ENCODE measurements around the gene CD59. TPM values are rescaled to one million over a fixed set of nuclear protein-coding genes. Genes with fewer than 3 reads are reported as not detected.
A peak's percentile ranks its signal among the peaks of the same experiment; 100 is the strongest.

Gene CD59
- total and polyA plus RNA-seq, 2 of the 13 experiments (the other 11 are each of a cell fraction or from before 2014, with no cell fraction given), result 127 to 289 TPM

- TF ChIP-seq, protein P1, sequence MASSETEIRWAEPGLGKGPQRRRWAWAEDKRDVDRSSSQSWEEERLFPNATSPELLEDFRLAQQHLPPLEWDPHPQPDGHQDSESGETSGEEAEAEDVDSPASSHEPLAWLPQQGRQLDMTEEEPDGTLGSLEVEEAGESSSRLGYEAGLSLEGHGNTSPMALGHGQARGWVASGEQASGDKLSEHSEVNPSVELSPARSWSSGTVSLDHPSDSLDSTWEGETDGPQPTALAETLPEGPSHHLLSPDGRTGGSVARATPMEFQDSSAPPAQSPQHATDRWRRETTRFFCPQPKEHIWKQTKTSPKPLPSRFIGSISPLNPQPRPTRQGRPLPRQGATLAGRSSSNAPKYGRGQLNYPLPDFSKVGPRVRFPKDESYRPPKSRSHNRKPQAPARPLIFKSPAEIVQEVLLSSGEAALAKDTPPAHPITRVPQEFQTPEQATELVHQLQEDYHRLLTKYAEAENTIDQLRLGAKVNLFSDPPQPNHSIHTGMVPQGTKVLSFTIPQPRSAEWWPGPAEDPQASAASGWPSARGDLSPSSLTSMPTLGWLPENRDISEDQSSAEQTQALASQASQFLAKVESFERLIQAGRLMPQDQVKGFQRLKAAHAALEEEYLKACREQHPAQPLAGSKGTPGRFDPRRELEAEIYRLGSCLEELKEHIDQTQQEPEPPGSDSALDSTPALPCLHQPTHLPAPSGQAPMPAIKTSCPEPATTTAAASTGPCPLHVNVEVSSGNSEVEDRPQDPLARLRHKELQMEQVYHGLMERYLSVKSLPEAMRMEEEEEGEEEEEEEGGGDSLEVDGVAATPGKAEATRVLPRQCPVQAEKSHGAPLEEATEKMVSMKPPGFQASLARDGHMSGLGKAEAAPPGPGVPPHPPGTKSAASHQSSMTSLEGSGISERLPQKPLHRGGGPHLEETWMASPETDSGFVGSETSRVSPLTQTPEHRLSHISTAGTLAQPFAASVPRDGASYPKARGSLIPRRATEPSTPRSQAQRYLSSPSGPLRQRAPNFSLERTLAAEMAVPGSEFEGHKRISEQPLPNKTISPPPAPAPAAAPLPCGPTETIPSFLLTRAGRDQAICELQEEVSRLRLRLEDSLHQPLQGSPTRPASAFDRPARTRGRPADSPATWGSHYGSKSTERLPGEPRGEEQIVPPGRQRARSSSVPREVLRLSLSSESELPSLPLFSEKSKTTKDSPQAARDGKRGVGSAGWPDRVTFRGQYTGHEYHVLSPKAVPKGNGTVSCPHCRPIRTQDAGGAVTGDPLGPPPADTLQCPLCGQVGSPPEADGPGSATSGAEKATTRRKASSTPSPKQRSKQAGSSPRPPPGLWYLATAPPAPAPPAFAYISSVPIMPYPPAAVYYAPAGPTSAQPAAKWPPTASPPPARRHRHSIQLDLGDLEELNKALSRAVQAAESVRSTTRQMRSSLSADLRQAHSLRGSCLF (CRISPR knock-in tag; IDR thresholded peaks at IDR 0.05; ENCODE audit: borderline replicate concordance), result no peak
- no peak for TF ChIP-seq ZNF674 (CRISPR knock-in tag; IDR thresholded peaks at IDR 0.05; ENCODE audit: low read depth)
- TF ChIP-seq, protein P2, sequence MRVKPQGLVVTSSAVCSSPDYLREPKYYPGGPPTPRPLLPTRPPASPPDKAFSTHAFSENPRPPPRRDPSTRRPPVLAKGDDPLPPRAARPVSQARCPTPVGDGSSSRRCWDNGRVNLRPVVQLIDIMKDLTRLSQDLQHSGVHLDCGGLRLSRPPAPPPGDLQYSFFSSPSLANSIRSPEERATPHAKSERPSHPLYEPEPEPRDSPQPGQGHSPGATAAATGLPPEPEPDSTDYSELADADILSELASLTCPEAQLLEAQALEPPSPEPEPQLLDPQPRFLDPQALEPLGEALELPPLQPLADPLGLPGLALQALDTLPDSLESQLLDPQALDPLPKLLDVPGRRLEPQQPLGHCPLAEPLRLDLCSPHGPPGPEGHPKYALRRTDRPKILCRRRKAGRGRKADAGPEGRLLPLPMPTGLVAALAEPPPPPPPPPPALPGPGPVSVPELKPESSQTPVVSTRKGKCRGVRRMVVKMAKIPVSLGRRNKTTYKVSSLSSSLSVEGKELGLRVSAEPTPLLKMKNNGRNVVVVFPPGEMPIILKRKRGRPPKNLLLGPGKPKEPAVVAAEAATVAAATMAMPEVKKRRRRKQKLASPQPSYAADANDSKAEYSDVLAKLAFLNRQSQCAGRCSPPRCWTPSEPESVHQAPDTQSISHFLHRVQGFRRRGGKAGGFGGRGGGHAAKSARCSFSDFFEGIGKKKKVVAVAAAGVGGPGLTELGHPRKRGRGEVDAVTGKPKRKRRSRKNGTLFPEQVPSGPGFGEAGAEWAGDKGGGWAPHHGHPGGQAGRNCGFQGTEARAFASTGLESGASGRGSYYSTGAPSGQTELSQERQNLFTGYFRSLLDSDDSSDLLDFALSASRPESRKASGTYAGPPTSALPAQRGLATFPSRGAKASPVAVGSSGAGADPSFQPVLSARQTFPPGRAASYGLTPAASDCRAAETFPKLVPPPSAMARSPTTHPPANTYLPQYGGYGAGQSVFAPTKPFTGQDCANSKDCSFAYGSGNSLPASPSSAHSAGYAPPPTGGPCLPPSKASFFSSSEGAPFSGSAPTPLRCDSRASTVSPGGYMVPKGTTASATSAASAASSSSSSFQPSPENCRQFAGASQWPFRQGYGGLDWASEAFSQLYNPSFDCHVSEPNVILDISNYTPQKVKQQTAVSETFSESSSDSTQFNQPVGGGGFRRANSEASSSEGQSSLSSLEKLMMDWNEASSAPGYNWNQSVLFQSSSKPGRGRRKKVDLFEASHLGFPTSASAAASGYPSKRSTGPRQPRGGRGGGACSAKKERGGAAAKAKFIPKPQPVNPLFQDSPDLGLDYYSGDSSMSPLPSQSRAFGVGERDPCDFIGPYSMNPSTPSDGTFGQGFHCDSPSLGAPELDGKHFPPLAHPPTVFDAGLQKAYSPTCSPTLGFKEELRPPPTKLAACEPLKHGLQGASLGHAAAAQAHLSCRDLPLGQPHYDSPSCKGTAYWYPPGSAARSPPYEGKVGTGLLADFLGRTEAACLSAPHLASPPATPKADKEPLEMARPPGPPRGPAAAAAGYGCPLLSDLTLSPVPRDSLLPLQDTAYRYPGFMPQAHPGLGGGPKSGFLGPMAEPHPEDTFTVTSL (CRISPR knock-in tag; IDR thresholded peaks at IDR 0.05; ENCODE audit: borderline replicate concordance), result no peak
- TF ChIP-seq, protein P3, sequence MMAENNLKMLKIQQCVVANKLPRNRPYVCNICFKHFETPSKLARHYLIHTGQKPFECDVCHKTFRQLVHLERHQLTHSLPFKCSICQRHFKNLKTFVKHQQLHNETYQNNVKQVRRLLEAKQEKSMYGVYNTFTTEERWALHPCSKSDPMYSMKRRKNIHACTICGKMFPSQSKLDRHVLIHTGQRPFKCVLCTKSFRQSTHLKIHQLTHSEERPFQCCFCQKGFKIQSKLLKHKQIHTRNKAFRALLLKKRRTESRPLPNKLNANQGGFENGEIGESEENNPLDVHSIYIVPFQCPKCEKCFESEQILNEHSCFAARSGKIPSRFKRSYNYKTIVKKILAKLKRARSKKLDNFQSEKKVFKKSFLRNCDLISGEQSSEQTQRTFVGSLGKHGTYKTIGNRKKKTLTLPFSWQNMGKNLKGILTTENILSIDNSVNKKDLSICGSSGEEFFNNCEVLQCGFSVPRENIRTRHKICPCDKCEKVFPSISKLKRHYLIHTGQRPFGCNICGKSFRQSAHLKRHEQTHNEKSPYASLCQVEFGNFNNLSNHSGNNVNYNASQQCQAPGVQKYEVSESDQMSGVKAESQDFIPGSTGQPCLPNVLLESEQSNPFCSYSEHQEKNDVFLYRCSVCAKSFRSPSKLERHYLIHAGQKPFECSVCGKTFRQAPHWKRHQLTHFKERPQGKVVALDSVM (CRISPR knock-in tag; IDR thresholded peaks at IDR 0.05), result 0 out of 2 replicates have a peak, but pooled peaks have one; percentile 2
- no peak for TF ChIP-seq GABPB1 (CRISPR knock-in tag; IDR thresholded peaks at IDR 0.05)
- no peak for TF ChIP-seq ZC3H13 (CRISPR knock-in tag; IDR thresholded peaks at IDR 0.05)
- TF ChIP-seq ZNF530 (CRISPR knock-in tag; IDR thresholded peaks at IDR 0.05; ENCODE audit: low read depth), result no peak
- TF ChIP-seq, protein P4, sequence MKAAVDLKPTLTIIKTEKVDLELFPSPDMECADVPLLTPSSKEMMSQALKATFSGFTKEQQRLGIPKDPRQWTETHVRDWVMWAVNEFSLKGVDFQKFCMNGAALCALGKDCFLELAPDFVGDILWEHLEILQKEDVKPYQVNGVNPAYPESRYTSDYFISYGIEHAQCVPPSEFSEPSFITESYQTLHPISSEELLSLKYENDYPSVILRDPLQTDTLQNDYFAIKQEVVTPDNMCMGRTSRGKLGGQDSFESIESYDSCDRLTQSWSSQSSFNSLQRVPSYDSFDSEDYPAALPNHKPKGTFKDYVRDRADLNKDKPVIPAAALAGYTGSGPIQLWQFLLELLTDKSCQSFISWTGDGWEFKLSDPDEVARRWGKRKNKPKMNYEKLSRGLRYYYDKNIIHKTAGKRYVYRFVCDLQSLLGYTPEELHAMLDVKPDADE (CRISPR knock-in tag; IDR thresholded peaks at IDR 0.05), result 0 out of 2 replicates have a peak, but pooled peaks have one; percentile 24
- TF ChIP-seq SNRNP70 (IDR thresholded peaks at IDR 0.05; ENCODE audit: low read depth, low read length), result no peak
- TF ChIP-seq, protein P5, sequence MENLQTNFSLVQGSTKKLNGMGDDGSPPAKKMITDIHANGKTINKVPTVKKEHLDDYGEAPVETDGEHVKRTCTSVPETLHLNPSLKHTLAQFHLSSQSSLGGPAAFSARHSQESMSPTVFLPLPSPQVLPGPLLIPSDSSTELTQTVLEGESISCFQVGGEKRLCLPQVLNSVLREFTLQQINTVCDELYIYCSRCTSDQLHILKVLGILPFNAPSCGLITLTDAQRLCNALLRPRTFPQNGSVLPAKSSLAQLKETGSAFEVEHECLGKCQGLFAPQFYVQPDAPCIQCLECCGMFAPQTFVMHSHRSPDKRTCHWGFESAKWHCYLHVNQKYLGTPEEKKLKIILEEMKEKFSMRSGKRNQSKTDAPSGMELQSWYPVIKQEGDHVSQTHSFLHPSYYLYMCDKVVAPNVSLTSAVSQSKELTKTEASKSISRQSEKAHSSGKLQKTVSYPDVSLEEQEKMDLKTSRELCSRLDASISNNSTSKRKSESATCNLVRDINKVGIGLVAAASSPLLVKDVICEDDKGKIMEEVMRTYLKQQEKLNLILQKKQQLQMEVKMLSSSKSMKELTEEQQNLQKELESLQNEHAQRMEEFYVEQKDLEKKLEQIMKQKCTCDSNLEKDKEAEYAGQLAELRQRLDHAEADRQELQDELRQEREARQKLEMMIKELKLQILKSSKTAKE (CRISPR knock-in tag; IDR thresholded peaks at IDR 0.05; ENCODE audit: borderline replicate concordance), result no peak
Measured at GRCh38 chr11:33735271-33736147, 714 bp downstream of the CD59 start (continued).

Measured in HepG2 (cell line).